HepG2 (cell line): ENCODE data around the gene PSPH. TPM values are rescaled to one million over a fixed set of nuclear protein-coding genes. Genes with fewer than 3 reads are reported as not detected.

Experiments used
- ATM ChIP-seq: fragments of 450-650 bp; IDR thresholded peaks from 2 replicates; pipeline ENCODE4 v1.7.1; 2017; ENCODE audit warnings: mild to moderate bottlenecking, borderline replicate concordance
- CBX2 ChIP-seq, 2 experiments: fragments of 200-600 bp in 1 of 2; sonication (generic); formaldehyde crosslinking in 1 of 2; IDR thresholded peaks; 2 replicates each; pipeline versions ENCODE4 v1.7.0 to v1.8.1; 2018 to 2022; ENCODE audit warnings: low read depth in 2 of 2, low read length in 1 of 2, mild to moderate bottlenecking in 1 of 2, missing genetic modification reagents in 1 of 2
- EEA1 ChIP-seq: sonication (generic); formaldehyde crosslinking; IDR thresholded peaks from 2 replicates; pipeline ENCODE4 v1.5.1; 2020; ENCODE audit warnings: mild to moderate bottlenecking, missing genetic modification reagents, borderline replicate concordance
- FLYWCH1 ChIP-seq: sonication (generic); formaldehyde crosslinking; IDR thresholded peaks from 2 replicates; pipeline ENCODE4 v1.8.1; 2023; ENCODE audit warnings: mild to moderate bottlenecking, missing genetic modification reagents
- GFI1 ChIP-seq: sonication (generic); formaldehyde crosslinking; IDR thresholded peaks from 2 replicates; pipeline ENCODE4 v1.5.0; 2020; ENCODE audit warnings: missing genetic modification reagents, mild to moderate bottlenecking, borderline replicate concordance
- KAT7 ChIP-seq: IDR thresholded peaks from 2 replicates; pipeline ENCODE4 v1.6.1; 2018; ENCODE audit warnings: borderline replicate concordance, missing compliant biosample characterization
- NCOR1 ChIP-seq: fragments of 200-600 bp; sonication (generic); IDR thresholded peaks from 2 replicates; pipeline ENCODE4 v1.7.0; 2017; ENCODE audit warnings: antibody characterized with exemption, low read length, borderline replicate concordance
- RELA ChIP-seq: sonication (generic); formaldehyde crosslinking; IDR thresholded peaks from 2 replicates; pipeline ENCODE4 v1.4.0; 2020; ENCODE audit warnings: missing genetic modification reagents
- SCMH1 ChIP-seq: sonication (generic); formaldehyde crosslinking; IDR thresholded peaks from 2 replicates; pipeline ENCODE4 v1.9.0; 2021; ENCODE audit warnings: missing genetic modification reagents, mild to moderate bottlenecking, borderline replicate concordance
- SMAD1 ChIP-seq: sonication (generic); formaldehyde crosslinking; IDR thresholded peaks from 2 replicates; pipeline ENCODE4 v1.4.0; 2020; ENCODE audit warnings: missing genetic modification reagents, low read depth, mild to moderate bottlenecking, borderline replicate concordance
- SMARCC2 ChIP-seq: fragments of 450-650 bp; IDR thresholded peaks from 2 replicates; pipeline ENCODE4 v1.6.1; 2017; ENCODE audit warnings: antibody characterized with exemption, mild to moderate bottlenecking
- SOX5 ChIP-seq: IDR thresholded peaks from 2 replicates; pipeline ENCODE4 v1.6.1; 2016; ENCODE audit warnings: borderline replicate concordance
- SPEN ChIP-seq: sonication (generic); formaldehyde crosslinking; IDR thresholded peaks from 2 replicates; pipeline ENCODE4 v1.5.1; 2020; ENCODE audit warnings: low read depth, mild to moderate bottlenecking, missing genetic modification reagents
- TAF15 ChIP-seq: fragments of 200-400 bp; formaldehyde crosslinking; IDR thresholded peaks from one replicate; pipeline ENCODE4 v1.6.1; 2018; ENCODE audit warnings: mild to moderate bottlenecking, low read depth, low read length; ENCODE audit not compliant: poor library complexity, severe bottlenecking
- TBX2 ChIP-seq: sonication (generic); formaldehyde crosslinking; IDR thresholded peaks from 2 replicates; pipeline ENCODE4 v1.5.0; 2020; ENCODE audit warnings: missing genetic modification reagents, mild to moderate bottlenecking, borderline replicate concordance
- ZBTB21 ChIP-seq: sonication (generic); formaldehyde crosslinking; IDR thresholded peaks from 2 replicates; pipeline ENCODE4 v1.4.0; 2020; ENCODE audit warnings: missing genetic modification reagents
- ZNF124 ChIP-seq: sonication (generic); formaldehyde crosslinking; IDR thresholded peaks from 2 replicates; pipeline ENCODE4 v1.4.0; 2020; ENCODE audit warnings: missing genetic modification reagents
- ZNF260 ChIP-seq: sonication (generic); formaldehyde crosslinking; IDR thresholded peaks from 2 replicates; pipeline ENCODE4 v1.4.0; 2020; ENCODE audit warnings: missing genetic modification reagents, low read depth, mild to moderate bottlenecking, borderline replicate concordance
- ZNF331 ChIP-seq: sonication (generic); formaldehyde crosslinking; IDR thresholded peaks from 2 replicates; pipeline ENCODE4 v1.4.0; 2020; ENCODE audit warnings: missing genetic modification reagents
- ZNF607 ChIP-seq: sonication (generic); formaldehyde crosslinking; IDR thresholded peaks from 2 replicates; pipeline ENCODE4 v1.5.1; 2020; ENCODE audit warnings: missing genetic modification reagents, mild to moderate bottlenecking, borderline replicate concordance
- polyA plus RNA-seq, 8 experiments: library from polyadenylated mRNA; depleted of rRNA in 3 of 8; stranded (reverse) in 7 of 8; unstranded in 1 of 8; fragments of >200 nt; fragmentation: Illumina TruSeq in 4 of 8; extraction: Trizol in 4 of 8; gene quantifications; 2 replicates each; pipeline versions ENCODE4 v1.2.1 to v1.2.3, GENCODE V29; 2011 to 2016; ENCODE audit warnings: low read depth in 4 of 8, missing spikeins in 1 of 8, mixed read lengths in 1 of 8; ENCODE audit not compliant: insufficient read depth in 1 of 8
- total RNA-seq, 5 experiments: library from RNA; depleted of rRNA; stranded (reverse); fragments of >200 nt; fragmentation: Illumina TruSeq; extraction: Trizol; gene quantifications; 2 replicates each; pipeline ENCODE4 v1.2.3, GENCODE V29; 2016; ENCODE audit warnings: low read depth in 1 of 5
- TF ChIP-seq, protein P1 (sequence below): sonication (generic); formaldehyde crosslinking; IDR thresholded peaks from 2 replicates; pipeline ENCODE4 v1.5.1; 2020; ENCODE audit warnings: mild to moderate bottlenecking, missing genetic modification reagents, moderate library complexity
- TF ChIP-seq, protein P2 (sequence below): sonication (generic); formaldehyde crosslinking; IDR thresholded peaks from 2 replicates; pipeline ENCODE4 v1.4.0; 2020; ENCODE audit warnings: missing genetic modification reagents, borderline replicate concordance
- TF ChIP-seq, protein P3 (sequence below): sonication (generic); formaldehyde crosslinking; IDR thresholded peaks from 2 replicates; pipeline ENCODE4 v1.8.1; 2023; ENCODE audit warnings: missing genetic modification reagents, mild to moderate bottlenecking, borderline replicate concordance

PSPH gene
- total and polyA plus RNA-seq, 2 of the 13 experiments (the other 11 are each of a cell fraction or from before 2014, with no cell fraction given) = 85.5 to 124 TPM

DNA sequence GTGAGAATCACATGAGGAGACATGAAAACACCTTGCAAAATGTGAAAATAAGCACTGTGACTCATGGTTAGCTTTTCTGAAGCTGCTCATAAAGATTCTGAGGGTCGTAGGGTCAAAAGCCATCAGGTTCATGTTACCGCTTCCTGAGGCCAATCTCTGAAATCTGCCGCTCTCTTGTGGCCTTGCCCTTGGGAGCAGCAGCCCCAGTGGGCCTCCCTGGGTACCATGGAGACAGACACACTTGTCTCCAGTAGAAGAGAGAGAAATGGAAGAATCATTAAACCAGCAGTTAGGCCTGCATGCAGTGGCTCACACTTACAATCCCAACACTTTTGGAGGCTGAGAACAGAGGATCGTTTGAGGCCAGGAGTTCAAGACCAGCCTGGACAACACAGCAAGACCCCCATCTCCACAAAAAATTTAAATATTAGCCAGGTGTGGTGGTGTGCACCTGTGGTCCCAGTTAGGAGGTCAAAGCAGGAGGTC lies 44.0 kb downstream of the PSPH start (continued):
- TF ChIP-seq, protein P1, sequence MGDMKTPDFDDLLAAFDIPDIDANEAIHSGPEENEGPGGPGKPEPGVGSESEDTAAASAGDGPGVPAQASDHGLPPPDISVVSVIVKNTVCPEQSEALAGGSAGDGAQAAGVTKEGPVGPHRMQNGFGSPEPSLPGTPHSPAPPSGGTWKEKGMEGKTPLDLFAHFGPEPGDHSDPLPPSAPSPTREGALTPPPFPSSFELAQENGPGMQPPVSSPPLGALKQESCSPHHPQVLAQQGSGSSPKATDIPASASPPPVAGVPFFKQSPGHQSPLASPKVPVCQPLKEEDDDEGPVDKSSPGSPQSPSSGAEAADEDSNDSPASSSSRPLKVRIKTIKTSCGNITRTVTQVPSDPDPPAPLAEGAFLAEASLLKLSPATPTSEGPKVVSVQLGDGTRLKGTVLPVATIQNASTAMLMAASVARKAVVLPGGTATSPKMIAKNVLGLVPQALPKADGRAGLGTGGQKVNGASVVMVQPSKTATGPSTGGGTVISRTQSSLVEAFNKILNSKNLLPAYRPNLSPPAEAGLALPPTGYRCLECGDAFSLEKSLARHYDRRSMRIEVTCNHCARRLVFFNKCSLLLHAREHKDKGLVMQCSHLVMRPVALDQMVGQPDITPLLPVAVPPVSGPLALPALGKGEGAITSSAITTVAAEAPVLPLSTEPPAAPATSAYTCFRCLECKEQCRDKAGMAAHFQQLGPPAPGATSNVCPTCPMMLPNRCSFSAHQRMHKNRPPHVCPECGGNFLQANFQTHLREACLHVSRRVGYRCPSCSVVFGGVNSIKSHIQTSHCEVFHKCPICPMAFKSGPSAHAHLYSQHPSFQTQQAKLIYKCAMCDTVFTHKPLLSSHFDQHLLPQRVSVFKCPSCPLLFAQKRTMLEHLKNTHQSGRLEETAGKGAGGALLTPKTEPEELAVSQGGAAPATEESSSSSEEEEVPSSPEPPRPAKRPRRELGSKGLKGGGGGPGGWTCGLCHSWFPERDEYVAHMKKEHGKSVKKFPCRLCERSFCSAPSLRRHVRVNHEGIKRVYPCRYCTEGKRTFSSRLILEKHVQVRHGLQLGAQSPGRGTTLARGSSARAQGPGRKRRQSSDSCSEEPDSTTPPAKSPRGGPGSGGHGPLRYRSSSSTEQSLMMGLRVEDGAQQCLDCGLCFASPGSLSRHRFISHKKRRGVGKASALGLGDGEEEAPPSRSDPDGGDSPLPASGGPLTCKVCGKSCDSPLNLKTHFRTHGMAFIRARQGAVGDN (CRISPR knock-in tag) = peak; percentile 53; the same call in 1 of the 2 replicates
- TF ChIP-seq GFI1 (CRISPR knock-in tag) = peak; percentile 91
- peak; percentile 90 for TF ChIP-seq SOX5 (CRISPR knock-in tag)
- TF ChIP-seq ATM = no peak
- TF ChIP-seq, protein P2, sequence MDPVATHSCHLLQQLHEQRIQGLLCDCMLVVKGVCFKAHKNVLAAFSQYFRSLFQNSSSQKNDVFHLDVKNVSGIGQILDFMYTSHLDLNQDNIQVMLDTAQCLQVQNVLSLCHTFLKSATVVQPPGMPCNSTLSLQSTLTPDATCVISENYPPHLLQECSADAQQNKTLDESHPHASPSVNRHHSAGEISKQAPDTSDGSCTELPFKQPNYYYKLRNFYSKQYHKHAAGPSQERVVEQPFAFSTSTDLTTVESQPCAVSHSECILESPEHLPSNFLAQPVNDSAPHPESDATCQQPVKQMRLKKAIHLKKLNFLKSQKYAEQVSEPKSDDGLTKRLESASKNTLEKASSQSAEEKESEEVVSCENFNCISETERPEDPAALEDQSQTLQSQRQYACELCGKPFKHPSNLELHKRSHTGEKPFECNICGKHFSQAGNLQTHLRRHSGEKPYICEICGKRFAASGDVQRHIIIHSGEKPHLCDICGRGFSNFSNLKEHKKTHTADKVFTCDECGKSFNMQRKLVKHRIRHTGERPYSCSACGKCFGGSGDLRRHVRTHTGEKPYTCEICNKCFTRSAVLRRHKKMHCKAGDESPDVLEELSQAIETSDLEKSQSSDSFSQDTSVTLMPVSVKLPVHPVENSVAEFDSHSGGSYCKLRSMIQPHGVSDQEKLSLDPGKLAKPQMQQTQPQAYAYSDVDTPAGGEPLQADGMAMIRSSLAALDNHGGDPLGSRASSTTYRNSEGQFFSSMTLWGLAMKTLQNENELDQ = no peak
- TF ChIP-seq CBX2 (IDR thresholded peaks at IDR 0.05; ENCODE audit: low read depth, low read length) = no peak
- no peak for TF ChIP-seq CBX2 (CRISPR knock-in tag; IDR thresholded peaks at IDR 0.05; ENCODE audit: low read depth)
- TF ChIP-seq SCMH1 (CRISPR knock-in tag) = no peak
- TF ChIP-seq NCOR1 = peak; percentile 93
- TF ChIP-seq ZBTB21 = no peak
- no peak for TF ChIP-seq FLYWCH1 (CRISPR knock-in tag)
- TF ChIP-seq RELA (CRISPR knock-in tag) = 0 out of 2 replicates have a peak, but pooled peaks have one; percentile 73
- TF ChIP-seq ZNF260 (CRISPR knock-in tag) = no peak
- TF ChIP-seq SMARCC2 = no peak
- no peak for TF ChIP-seq EEA1 (CRISPR knock-in tag)
- TF ChIP-seq SPEN (CRISPR knock-in tag) = peak; percentile 67
- TF ChIP-seq, protein P3, sequence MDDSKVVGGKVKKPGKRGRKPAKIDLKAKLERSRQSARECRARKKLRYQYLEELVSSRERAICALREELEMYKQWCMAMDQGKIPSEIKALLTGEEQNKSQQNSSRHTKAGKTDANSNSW (CRISPR knock-in tag) = no peak
- no peak; the same call in 1 of the 2 replicates for TF ChIP-seq KAT7 (CRISPR knock-in tag)
- peak; percentile 72; the same call in 1 of the 2 replicates for TF ChIP-seq ZNF607
- peak; percentile 63 for TF ChIP-seq ZNF331
- peak; percentile 94 for TF ChIP-seq TBX2 (CRISPR knock-in tag)
- TF ChIP-seq ZNF124 = no peak; the same call in 1 of the 2 replicates
- TF ChIP-seq TAF15 = no peak
- no peak for TF ChIP-seq SMAD1 (CRISPR knock-in tag)
